ENCODE results near the gene GPSM1.
"Not testable (repeated sequence)": the region's sequence is repeated elsewhere in the genome, so short reads cannot be mapped to it uniquely, and the experiment has no call there.

The GPSM1 gene

GRCh38 chr9:136314944-136315343 lies 12.4 kb upstream of the GPSM1 start:
- Histone ChIP-seq H3K36me3 (ENCODE audit: insufficient read depth, low read length) (no peaks in the 10 kb centered on the region), H3K4me1 (ENCODE audit: insufficient read depth, low read length) (no peaks in the 10 kb centered on the region; the same call in 1 of the 2 replicates), H3K9me3 (ENCODE audit: control insufficient read depth, insufficient read depth, low read length) (no peaks in the 10 kb centered on the region; the same call in 1 of the 2 replicates), H3K9ac (ENCODE audit: low read depth, low read length) (no peak overlapping the region)

DNA sequence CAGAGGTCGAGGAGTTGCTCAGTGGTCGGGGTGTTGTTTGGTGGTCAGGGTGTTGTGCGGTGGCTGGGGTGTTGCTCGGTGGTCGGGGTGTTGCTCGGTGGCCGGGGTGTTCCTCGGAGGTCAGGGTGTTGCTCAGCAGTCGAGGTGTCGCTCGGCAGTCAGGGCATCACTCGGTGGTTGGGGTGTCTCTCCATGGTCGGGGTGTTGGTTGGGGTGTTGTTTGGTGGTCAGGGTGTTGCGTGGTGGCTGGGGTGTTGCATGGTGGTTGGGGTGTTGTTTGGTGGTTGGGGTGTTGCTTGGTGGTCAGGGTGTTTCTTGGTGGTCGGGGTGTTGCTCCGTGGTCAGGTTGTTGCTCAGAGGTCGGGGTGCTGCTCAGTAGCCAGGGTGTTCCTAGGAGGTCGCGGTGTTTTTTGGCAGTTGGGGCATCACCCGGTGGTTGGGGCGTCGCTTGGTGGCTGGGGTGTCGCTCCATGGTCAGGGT lies 11.0 kb upstream of the GPSM1 start:
- no peak overlapping the region for H3K9ac ChIP-seq (ENCODE audit: low read depth, low read length)
- H3K36me3 ChIP-seq (ENCODE audit: insufficient read depth, low read length) = no peaks in the 10 kb centered on the region
- no peaks in the 10 kb centered on the region; the same call in 1 of the 2 replicates for H3K4me1 ChIP-seq (ENCODE audit: insufficient read depth, low read length)
- H3K9me3 ChIP-seq (ENCODE audit: control insufficient read depth, insufficient read depth, low read length) = no peaks in the 10 kb centered on the region; the same call in 1 of the 2 replicates

GRCh38 chr9:136316896-136317676 lies 10.3 kb upstream of the GPSM1 start:
- H3K9ac ChIP-seq (ENCODE audit: low read depth, low read length) = no peak overlapping the region
- no peaks in the 10 kb centered on the region for H3K4me1 ChIP-seq (ENCODE audit: insufficient read depth, low read length)

GRCh38 chr9:136317695-136318094 lies 9.6 kb upstream of the GPSM1 start:
- H3K9me3 ChIP-seq (ENCODE audit: control insufficient read depth, insufficient read depth, low read length) = no peaks in the 10 kb centered on the region; the same call in 1 of the 2 replicates
- H3K36me3 ChIP-seq (ENCODE audit: insufficient read depth, low read length) = no peaks in the 10 kb centered on the region
- H3K4me1 ChIP-seq (ENCODE audit: insufficient read depth, low read length) = no peaks in the 10 kb centered on the region
- H3K9ac ChIP-seq (ENCODE audit: low read depth, low read length) = no peak overlapping the region

More at GRCh38 chr9:136316896-136317676, 10.3 kb upstream of the GPSM1 start:
- no peaks in the 10 kb centered on the region for H3K36me3 ChIP-seq (ENCODE audit: insufficient read depth, low read length)
- no peaks in the 10 kb centered on the region; the same call in 1 of the 2 replicates for H3K9me3 ChIP-seq (ENCODE audit: control insufficient read depth, insufficient read depth, low read length)

DNA sequence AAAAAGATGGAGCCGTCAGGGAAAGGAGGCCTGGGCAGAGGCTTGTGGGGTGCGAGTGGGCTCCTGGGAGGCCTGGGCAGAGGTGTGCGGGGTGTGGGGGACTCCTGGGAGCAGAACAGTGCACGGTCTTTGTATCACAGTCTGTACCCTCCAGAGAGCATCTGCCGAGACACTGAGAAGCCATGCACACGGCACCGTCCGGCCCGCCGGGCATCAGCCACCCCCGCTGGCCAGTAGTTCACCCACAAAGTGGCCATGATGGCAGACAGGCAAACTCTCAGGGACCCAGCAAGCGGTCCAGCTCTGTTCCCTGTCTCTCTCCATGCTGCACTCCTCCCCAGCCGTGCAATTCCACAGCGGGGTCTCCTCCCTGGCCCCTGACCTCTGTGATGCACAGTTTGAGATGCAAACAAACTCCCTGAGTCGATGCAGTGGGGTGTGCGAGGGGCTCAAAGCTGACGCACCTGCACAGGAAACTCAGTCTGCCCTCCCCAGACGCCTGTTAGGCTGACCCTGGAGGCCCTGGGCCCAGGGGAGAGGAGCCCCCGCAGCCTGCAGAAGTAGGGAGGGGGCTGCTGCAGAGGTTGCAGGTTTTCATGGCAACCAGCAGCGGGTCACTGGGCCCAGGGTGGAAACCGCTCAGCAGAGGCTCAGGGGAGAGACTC lies 9.1 kb upstream of the GPSM1 start:
- Histone ChIP-seq H3K4me1 (ENCODE audit: insufficient read depth, low read length) (no peaks in the 10 kb centered on the region), H3K9ac (ENCODE audit: low read depth, low read length) (no peak overlapping the region), H3K36me3 (ENCODE audit: insufficient read depth, low read length) (no peaks in the 10 kb centered on the region), H3K9me3 (ENCODE audit: control insufficient read depth, insufficient read depth, low read length) (no peaks in the 10 kb centered on the region; the same call in 1 of the 2 replicates)

GRCh38 chr9:136318776-136319241 lies 8.5 kb upstream of the GPSM1 start:
- no peak overlapping the region for H3K9ac ChIP-seq (ENCODE audit: low read depth, low read length)
- H3K4me1 ChIP-seq (ENCODE audit: insufficient read depth, low read length) = no peaks in the 10 kb centered on the region
- H3K9me3 ChIP-seq (ENCODE audit: control insufficient read depth, insufficient read depth, low read length) = no peaks in the 10 kb centered on the region; the same call in 1 of the 2 replicates
- H3K36me3 ChIP-seq (ENCODE audit: insufficient read depth, low read length) = no peaks in the 10 kb centered on the region

- H3K4me1 ChIP-seq (ENCODE audit: insufficient read depth, low read length); H3K9me3 ChIP-seq (ENCODE audit: control insufficient read depth, insufficient read depth, low read length); H3K9ac ChIP-seq (ENCODE audit: low read depth, low read length); H3K36me3 ChIP-seq (ENCODE audit: insufficient read depth, low read length): not testable (repeated sequence)
These were observed 8.1 kb upstream of the GPSM1 start for GRCh38 chr9:136319244-136319643.

DNA sequence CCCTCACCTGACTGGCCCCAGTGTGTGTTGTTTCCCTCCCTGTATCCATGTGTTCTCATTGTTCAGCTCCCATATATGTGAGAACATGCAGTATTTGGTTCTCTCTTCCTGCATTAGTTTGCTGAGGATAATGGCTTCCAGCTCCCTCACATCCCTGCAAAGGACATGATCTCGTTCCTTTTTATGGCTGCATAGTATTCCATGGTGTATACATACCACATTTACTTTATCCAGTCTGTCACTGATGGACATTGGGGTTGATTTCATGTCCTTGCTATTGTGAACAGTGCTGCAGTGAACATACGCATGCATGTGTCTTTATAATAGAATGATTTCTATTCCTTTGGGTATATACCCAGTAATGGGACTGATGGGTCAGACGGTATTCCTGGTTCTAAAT lies 7.4 kb upstream of the GPSM1 start:
- H3K9me3 ChIP-seq (ENCODE audit: control insufficient read depth, insufficient read depth, low read length); H3K36me3 ChIP-seq (ENCODE audit: insufficient read depth, low read length); H3K9ac ChIP-seq (ENCODE audit: low read depth, low read length); H3K4me1 ChIP-seq (ENCODE audit: insufficient read depth, low read length): not testable (repeated sequence)

GRCh38 chr9:136320972-136321371 lies 6.4 kb upstream of the GPSM1 start:
- H3K9ac ChIP-seq (ENCODE audit: low read depth, low read length); H3K9me3 ChIP-seq (ENCODE audit: control insufficient read depth, insufficient read depth, low read length); H3K4me1 ChIP-seq (ENCODE audit: insufficient read depth, low read length); H3K36me3 ChIP-seq (ENCODE audit: insufficient read depth, low read length): not testable (repeated sequence)

DNA sequence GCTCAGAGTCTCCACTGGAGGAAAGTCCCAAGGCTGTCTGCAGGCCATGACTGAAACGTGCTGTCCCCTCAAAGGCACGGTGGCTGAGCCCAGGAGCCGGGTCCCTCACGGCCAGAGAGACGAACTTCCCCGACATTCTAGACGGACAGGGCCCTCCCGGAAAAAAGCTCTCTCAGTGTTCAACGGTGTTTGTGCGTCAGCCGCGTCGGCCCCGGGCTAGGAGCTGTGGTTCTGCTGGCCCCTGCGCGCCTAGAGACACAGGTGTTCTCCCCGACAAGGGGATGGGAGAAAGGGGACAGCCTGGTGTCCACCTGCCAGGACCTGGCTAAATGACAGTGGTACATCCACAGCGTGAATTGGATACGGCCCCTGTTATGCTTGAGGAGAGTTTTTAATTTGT lies 5.8 kb upstream of the GPSM1 start:
- Histone ChIP-seq H3K4me1 (ENCODE audit: insufficient read depth, low read length) (peaks cover 2% of the 10 kb centered on the region; the same call in 1 of the 2 replicates), H3K9me3 (ENCODE audit: control insufficient read depth, insufficient read depth, low read length) (no peaks in the 10 kb centered on the region), H3K9ac (ENCODE audit: low read depth, low read length) (no peak overlapping the region)

DNA sequence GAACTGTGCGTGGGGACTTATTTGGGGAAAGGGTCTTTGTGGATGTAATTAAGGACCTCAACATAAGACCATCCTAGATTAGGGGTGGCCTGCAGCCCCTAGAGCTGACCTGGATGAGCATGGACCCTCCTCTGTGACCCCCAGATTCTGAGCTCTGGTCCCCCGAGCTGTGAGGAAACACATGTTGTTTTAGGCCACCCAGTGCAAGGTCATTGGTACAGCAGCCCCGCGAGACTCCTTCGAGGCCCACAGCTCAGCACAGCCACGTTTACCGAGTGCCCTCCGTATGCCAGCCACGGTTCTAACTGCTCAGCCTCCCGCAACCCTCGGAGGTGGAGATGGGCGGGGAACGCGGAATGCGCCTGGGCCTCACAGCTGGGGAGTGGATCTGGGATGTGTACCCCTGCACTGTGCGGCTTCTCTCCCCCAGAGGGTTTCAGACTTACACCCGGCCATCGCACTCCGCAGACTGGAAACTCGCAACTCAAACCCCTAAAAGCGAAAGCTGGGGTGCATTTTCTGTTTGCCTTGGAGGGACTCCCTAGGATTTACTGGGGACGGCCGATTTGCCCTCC lies 4.5 kb upstream of the GPSM1 start:
- Histone ChIP-seq H3K9ac (ENCODE audit: low read depth, low read length) (no peak overlapping the region), H3K36me3 (ENCODE audit: insufficient read depth, low read length) (no peaks in the 10 kb centered on the region), H3K9me3 (ENCODE audit: control insufficient read depth, insufficient read depth, low read length) (no peaks in the 10 kb centered on the region), H3K4me1 (ENCODE audit: insufficient read depth, low read length) (peaks cover 6% of the 10 kb centered on the region; the same call in 1 of the 2 replicates)

More for the DNA sequence above, 5.8 kb upstream of the GPSM1 start:
- H3K36me3 ChIP-seq (ENCODE audit: insufficient read depth, low read length) = no peaks in the 10 kb centered on the region

GRCh38 chr9:136323371-136323789 lies 4.0 kb upstream of the GPSM1 start:
- Histone ChIP-seq H3K36me3 (ENCODE audit: insufficient read depth, low read length) (no peaks in the 10 kb centered on the region), H3K9ac (ENCODE audit: low read depth, low read length) (no peak overlapping the region), H3K4me1 (ENCODE audit: insufficient read depth, low read length) (peaks cover 6% of the 10 kb centered on the region; the same call in 1 of the 2 replicates), H3K9me3 (ENCODE audit: control insufficient read depth, insufficient read depth, low read length) (no peaks in the 10 kb centered on the region)

- H3K9ac ChIP-seq (ENCODE audit: low read depth, low read length) = no peak overlapping the region
- no peaks in the 10 kb centered on the region for H3K9me3 ChIP-seq (ENCODE audit: control insufficient read depth, insufficient read depth, low read length)
- no peaks in the 10 kb centered on the region for H3K36me3 ChIP-seq (ENCODE audit: insufficient read depth, low read length)
- peaks cover 6% of the 10 kb centered on the region; the same call in 1 of the 2 replicates for H3K4me1 ChIP-seq (ENCODE audit: insufficient read depth, low read length)
These were observed 2.6 kb upstream of the GPSM1 start for GRCh38 chr9:136324501-136325300.

DNA sequence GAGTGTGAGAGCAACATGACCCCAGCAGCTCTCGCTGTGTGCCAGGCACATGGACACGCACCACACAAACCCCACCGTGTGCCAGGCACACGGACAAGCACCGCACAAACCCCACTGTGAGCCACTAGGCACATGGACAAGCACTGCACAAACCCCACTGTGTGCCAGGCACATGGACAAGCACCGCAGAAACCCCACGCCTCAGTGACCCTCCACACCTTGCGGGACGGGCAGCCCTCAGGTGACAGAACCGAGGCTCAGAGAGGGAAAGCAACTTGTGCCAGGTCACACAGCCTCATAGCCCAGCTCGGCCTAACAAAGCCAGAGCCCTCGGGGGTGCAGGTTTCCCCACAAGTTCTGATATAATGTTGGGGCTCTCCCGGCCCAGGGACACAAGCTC lies 2.0 kb upstream of the GPSM1 start:
- peaks cover 6% of the 10 kb centered on the region; the same call in 1 of the 2 replicates for H3K4me1 ChIP-seq (ENCODE audit: insufficient read depth, low read length)
- no peaks in the 10 kb centered on the region for H3K36me3 ChIP-seq (ENCODE audit: insufficient read depth, low read length)
- no peak overlapping the region for H3K9ac ChIP-seq (ENCODE audit: low read depth, low read length)
- H3K9me3 ChIP-seq (ENCODE audit: control insufficient read depth, insufficient read depth, low read length) = no peaks in the 10 kb centered on the region
